ENCODE data around the gene LIN28A.

LIN28A gene

GRCh38 chr1:26478159-26478558 lies 67.5 kb downstream of the LIN28A start:
- in situ Hi-C loops (cut with MboI; ENCODE audit: low sequenced_read_pairs): no loop called here

DNA sequence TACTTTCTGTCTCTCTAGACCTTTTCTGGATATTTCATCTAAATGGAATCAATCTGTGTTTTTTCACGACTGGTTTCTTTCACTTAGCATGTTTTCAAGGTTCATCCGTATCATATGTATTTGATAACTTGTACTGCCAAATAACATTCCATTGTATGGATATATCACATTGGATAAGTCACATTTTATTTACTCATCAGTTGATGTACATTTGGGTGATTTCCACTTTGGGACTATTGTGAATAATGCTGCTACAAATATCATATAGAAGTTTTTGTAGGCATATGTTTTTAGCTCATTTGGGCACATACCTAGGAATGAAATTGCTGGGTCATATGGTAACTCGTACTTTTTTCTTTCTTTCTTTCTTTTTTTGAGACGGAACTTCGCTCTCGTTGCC lies 68.4 kb downstream of the LIN28A start:
- in situ Hi-C loops (cut with MboI; ENCODE audit: low sequenced_read_pairs): no loop called here

Measured in HL-60/S4 treated with retinoic acid at 250 ng/mL for 4 days and 3 days (cell line).